Epithelial cell of esophagus (primary cell): Measurements from ENCODE around the gene NOC2L.
A peak's percentile ranks its signal among the peaks of the same experiment; 100 is the strongest.

Source experiments
- DNase-seq: peaks from one replicate; pipeline ENCODE4 v3.0.0; 2010; ENCODE audit warnings: low read depth
- H3K4me3 ChIP-seq: 2 replicates; pipeline ENCODE4 v1.5.1; 2011; ENCODE audit warnings: mild to moderate bottlenecking, low read length, control low read depth
- TF ChIP-seq, protein P1 (sequence below): IDR thresholded peaks from 2 replicates; pipeline ENCODE4 v1.5.1; 2011; ENCODE audit warnings: low read depth, mild to moderate bottlenecking, low read length, control low read depth, inconsistent platforms; ENCODE audit not compliant: insufficient read depth; ENCODE audit errors: missing control alignments

Gene NOC2L

DNA sequence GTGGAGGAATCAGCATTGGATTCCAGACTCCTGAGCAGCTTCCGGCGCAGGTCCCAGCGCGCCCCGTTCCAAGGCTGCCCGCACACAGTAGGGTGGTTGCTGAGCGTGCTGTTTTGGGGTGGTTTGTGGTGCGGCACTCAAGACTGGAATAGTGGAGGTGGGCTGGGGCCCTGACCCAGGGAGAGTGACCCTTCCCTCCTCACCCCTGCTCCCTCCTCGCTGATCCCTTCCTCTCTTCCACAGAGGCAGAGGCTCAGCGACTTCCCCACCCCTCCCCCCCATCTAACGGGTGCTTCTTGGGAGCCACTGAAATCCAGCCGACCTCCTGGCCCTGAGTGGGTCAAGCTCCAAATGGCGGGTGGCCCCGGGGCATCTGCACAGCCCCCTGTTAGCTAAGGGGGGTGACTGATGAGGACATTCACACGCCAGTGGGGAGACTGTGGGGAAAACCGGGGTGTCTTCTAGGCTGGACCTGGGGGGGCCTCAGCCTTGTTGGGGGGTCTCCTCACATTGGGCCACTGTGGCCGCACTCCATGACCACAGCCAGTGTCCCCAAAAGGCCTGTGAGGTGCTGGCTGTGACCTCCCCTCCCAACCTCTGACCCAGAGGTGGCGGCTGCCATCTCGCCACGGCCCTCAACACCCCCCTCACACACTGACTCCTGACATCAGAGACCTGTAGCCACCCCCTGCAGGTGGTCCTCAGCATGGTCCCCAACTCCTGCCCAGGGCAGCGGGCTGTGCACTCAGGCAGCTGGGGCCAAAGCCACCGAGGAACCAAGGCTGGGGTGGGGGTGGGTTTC is 44.8 kb upstream of the NOC2L start:
- TF ChIP-seq, protein P1, sequence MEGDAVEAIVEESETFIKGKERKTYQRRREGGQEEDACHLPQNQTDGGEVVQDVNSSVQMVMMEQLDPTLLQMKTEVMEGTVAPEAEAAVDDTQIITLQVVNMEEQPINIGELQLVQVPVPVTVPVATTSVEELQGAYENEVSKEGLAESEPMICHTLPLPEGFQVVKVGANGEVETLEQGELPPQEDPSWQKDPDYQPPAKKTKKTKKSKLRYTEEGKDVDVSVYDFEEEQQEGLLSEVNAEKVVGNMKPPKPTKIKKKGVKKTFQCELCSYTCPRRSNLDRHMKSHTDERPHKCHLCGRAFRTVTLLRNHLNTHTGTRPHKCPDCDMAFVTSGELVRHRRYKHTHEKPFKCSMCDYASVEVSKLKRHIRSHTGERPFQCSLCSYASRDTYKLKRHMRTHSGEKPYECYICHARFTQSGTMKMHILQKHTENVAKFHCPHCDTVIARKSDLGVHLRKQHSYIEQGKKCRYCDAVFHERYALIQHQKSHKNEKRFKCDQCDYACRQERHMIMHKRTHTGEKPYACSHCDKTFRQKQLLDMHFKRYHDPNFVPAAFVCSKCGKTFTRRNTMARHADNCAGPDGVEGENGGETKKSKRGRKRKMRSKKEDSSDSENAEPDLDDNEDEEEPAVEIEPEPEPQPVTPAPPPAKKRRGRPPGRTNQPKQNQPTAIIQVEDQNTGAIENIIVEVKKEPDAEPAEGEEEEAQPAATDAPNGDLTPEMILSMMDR = no peak
- no peak for DNase-seq
- no peak overlapping the region for H3K4me3 ChIP-seq

DNA sequence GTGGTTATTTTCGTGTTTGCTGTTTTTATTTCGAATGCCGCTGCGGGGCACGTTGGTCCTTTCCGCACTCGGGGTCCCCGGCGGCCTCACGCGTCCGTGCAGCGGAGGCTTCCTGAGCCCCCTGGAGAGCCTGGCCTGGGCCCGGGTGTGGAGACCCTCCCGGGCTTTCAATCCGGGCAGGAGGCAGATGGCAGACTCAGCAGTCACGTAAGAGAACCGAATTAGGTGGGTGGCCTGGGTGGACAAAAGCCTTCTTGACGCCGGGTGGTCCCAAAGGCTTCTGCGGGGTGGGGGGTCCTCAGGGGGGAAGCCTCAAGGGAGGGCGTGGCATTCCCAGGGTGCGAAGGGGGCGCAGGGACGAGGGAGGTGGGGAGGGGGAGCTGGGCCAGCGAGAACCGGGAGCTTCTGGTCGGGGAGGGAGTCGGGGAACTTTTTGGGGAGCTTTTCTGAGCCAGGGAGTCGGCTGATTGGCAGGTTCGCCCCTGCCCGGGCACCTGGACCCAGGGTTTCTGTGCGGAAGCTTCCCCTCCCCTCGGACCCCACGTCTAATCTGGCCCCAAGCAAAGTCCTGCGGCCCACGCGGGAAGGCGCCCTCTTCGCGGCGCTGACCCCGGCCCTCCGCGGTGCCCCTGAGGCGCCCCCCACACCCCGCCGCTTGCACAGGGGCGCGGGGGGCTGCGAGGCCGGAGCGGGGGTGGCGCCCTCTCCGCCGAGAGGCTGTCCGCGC is 42.2 kb upstream of the NOC2L start:
- TF ChIP-seq, protein P1 = no peak
- H3K4me3 ChIP-seq = peak overlapping the region; percentile 64
- no peak for DNase-seq

DNA sequence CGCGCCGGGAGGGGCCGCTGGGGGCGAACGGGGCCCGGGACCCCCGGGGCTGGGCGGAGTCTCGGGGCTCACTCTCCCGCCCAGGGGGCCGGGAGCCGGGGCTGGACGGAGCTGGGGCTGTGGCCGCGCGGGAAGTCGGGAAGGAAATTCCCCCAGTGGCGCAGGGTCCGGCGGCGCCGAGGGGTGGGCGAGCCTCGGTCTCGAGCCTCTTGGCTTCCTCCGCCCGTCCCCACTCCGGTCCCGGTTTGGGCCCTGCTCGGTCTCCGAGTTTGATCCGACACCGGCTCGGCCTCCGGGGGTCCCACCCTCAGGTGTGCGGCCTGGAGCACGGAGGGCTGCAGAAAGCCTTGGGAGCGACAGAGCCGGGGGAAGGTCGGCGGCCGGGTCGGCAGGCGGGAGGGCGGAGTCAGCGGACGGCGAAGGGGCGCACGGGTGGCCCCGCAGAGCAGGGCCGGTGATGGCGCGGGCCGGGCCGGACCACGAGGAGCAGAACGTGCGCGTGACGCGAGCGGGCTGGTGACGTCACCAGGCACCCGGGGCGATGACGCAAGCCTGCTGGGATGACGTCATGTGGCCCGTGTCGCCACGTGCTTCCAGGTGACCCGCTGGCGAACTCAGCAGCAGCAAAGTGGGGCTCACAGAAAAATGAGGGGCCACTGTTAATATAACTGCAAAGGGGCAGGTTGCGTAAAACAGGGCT is 41.5 kb upstream of the NOC2L start:
- peak overlapping the region; percentile 64 for H3K4me3 ChIP-seq
- DNase-seq = peak; percentile 83
- TF ChIP-seq, protein P1 = no peak

DNA sequence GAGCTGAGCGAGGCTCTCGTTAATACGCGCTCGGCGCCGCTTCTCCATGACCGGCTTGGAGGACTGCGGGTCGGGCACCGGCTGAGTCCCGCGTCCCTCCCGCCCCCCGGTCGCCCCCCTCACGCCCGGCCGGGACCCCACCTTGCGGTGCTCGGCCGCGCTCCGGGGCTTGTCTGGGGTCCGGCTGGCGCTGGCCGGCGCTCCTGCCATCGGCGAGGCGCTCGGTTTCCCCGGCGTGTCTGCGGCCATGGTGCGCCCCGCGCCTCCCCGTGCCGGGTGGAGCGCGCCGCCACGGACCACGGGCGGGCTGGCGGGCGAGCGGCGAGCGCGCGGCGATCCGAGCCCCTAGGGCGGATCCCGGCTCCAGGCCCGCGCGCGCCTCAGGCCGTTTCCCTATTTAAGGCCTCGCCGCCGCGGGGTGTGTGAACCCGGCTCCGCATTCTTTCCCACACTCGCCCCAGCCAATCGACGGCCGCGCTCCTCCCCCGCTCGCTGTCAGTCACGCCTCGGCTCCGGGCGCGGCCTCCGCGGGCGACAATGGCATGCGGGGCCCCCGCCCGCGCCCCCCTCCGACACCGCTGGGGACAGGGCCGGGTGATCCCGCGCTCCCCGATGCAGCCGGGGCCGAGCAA is 40.8 kb upstream of the NOC2L start, which contains the start of gene HES4:
HES4 (minus strand) TSS at position 373 of the 632 bp plus-strand sequence; CDS start at position 249, 124 bp downstream.
- H3K4me3 ChIP-seq = peak within 1 kb of the TSS; percentile 66
- TF ChIP-seq, protein P1 = no peak
- peak; percentile 93 for DNase-seq

DNA sequence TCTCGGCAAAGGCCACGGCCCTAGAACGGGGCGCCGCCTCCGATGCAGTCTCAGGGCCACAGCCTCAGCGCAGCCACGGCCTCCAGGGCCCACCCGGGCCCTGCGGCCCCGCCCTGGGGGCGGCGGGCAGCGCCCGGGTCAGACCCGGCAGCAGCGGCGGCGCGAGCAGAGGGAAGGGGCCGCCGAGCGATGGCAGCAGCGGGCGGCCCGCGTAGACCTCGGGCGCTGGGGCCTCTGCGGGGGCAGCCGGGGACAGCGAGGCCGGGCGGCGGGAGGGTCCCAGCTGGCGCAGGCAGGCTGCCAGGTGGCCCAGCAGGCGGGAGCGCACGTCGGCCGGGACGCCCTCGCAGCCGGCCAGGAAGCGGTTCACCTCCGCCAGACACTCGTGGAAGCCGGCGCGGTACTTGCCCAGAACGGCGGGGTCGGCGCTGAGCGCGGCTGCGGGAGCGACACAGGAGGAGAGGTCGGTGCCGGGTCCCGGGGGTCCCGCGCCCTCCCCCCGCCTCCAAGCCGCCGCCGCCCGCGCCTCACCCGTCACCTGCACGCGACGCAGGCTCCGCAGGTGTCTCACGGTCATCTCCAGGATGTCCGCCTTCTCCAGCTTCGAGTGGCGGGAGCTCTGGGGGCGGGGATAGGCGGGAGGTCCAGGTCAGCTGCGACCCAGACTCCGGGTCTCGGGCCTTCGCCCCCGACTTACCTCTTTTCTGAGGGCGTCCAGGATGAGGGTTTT is 40.1 kb upstream of the NOC2L start:
- DNase-seq = no peak
- peak overlapping the region; percentile 66 for H3K4me3 ChIP-seq
- TF ChIP-seq, protein P1 = no peak

DNA sequence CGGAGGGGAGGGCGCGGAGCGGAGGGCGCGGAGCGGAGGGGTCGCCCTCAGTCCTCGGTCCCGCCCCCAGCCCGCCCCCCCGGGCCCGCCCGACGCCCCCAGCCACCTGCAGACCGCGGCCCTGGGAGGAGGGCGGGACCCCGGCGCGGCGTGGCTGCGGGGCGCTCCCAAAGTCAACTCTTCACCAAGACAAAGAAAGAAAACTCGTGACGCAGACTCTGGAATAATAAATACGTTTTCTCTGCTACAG is 39.6 kb upstream of the NOC2L start:
- DNase-seq = no peak
- H3K4me3 ChIP-seq = peak overlapping the region; percentile 66
- TF ChIP-seq, protein P1 = no peak
